Sigmoid colon (tissue), 4 donors: Measurements from ENCODE around the gene RSPH9.

Source experiments
- POLR2A ChIP-seq, 2 donors: fragments of 450-650 bp; IDR thresholded peaks; one replicate each; pipeline ENCODE4 v1.6.1; 2016; ENCODE audit warnings: antibody characterized with exemption in 2 of 2, mild to moderate bottlenecking in 2 of 2, moderate library complexity in 2 of 2
- POLR2AphosphoS5 ChIP-seq, 4 donors: sonication (generic); formaldehyde crosslinking; IDR thresholded peaks; one replicate each; pipeline ENCODE4 v1.6.1; 2017; ENCODE audit warnings: antibody characterized with exemption in 4 of 4
- TF ChIP-seq, protein P1 (sequence below), 4 experiments: fragments of 450-650 bp in 3 of 4; fragments of 200-600 bp in 1 of 4; IDR thresholded peaks; one replicate each; pipeline ENCODE4 v1.5.1; 2016 to 2019; ENCODE audit warnings: antibody characterized with exemption in 4 of 4, mild to moderate bottlenecking in 3 of 4, moderate library complexity in 2 of 4

DNA sequence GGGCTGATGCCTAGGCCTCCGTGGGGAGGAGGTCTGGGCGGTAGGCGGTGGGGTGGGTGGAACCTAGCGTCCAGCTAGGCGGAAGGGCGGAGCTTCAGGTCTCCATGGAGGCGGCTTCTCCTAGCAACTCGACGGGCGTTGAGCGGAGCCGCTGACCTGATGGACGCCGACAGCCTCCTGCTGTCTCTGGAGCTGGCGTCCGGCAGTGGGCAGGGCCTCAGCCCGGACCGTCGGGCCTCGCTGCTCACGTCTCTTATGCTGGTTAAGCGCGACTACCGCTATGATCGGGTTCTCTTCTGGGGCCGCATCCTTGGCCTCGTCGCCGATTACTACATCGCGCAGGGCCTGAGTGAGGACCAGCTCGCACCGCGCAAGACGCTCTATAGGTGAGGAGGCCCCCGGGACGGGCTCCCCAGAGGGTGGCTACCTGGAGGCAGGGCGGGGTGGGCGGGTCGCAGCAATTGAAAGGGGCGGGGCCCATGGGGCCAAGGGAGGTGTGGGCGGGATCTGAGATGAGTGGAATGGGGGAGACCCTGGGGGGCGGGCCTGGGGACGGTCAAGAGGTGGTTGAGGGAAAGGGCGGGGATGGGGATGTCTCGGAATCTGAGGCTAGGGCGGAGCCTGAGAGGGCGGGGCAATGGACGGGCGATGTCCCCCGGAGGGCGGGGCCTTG lies at the start of gene RSPH9:
- TF ChIP-seq POLR2AphosphoS5 (IDR thresholded peaks at IDR 0.05) (no peak), POLR2A (IDR thresholded peaks at IDR 0.05) (no peak)
- TF ChIP-seq, protein P1, sequence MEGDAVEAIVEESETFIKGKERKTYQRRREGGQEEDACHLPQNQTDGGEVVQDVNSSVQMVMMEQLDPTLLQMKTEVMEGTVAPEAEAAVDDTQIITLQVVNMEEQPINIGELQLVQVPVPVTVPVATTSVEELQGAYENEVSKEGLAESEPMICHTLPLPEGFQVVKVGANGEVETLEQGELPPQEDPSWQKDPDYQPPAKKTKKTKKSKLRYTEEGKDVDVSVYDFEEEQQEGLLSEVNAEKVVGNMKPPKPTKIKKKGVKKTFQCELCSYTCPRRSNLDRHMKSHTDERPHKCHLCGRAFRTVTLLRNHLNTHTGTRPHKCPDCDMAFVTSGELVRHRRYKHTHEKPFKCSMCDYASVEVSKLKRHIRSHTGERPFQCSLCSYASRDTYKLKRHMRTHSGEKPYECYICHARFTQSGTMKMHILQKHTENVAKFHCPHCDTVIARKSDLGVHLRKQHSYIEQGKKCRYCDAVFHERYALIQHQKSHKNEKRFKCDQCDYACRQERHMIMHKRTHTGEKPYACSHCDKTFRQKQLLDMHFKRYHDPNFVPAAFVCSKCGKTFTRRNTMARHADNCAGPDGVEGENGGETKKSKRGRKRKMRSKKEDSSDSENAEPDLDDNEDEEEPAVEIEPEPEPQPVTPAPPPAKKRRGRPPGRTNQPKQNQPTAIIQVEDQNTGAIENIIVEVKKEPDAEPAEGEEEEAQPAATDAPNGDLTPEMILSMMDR (IDR thresholded peaks at IDR 0.05), result no peak
